Activated naive CD8-positive, alpha-beta T cell treated with anti-CD3 and anti-CD28 coated beads, Interleukin-2, amount 10 ng/mL, durations not matched to agents 7 days and 5 days (primary cell): ENCODE data around the gene SPTLC1. TPM values are rescaled to one million over a fixed set of nuclear protein-coding genes. Genes with fewer than 3 reads are reported as not detected.
A peak's percentile ranks its signal among the peaks of the same experiment; 100 is the strongest.
"Not testable (repeated sequence)": the region's sequence is repeated elsewhere in the genome, so short reads cannot be mapped to it uniquely, and the experiment has no call there.

ENCODE experiments used
- ATAC-seq: fragments of 150-1000 bp; cut with Tn5 transposase; one replicate; pipeline ENCODE4 v1.10.0; 2021; ENCODE audit warnings: low read depth, moderate library complexity
- POLR2A ChIA-PET: fragments of 350-600 bp; sonication (Branson Sonifier 250); formaldehyde crosslinking; loops from one replicate; lab custom pipeline; 2021; ENCODE audit warnings: antibody characterized with exemption; lab: Charles Lee
- DNase-seq: peaks from one replicate; pipeline ENCODE4 v3.0.0; 2021
- H3K27ac Mint-ChIP-seq: one replicate; pipeline ENCODE4 v1.8.0; 2022; ENCODE audit warnings: mild to moderate bottlenecking, mixed read lengths
- H3K27me3 Mint-ChIP-seq: one replicate; pipeline ENCODE4 v1.8.0; 2022; ENCODE audit warnings: mild to moderate bottlenecking, moderate library complexity, mixed read lengths
- H3K36me3 Mint-ChIP-seq: one replicate; pipeline ENCODE4 v1.8.0; 2021; ENCODE audit warnings: mild to moderate bottlenecking, mixed read lengths
- H3K4me1 Mint-ChIP-seq: one replicate; pipeline ENCODE4 v1.8.0; 2021; ENCODE audit warnings: mixed read lengths
- H3K4me3 Mint-ChIP-seq: one replicate; pipeline ENCODE4 v1.8.0; 2022; ENCODE audit warnings: mild to moderate bottlenecking, moderate library complexity, mixed read lengths
- H3K9me3 Mint-ChIP-seq: one replicate; pipeline ENCODE4 v1.8.0; 2021; ENCODE audit warnings: mixed read lengths
- total RNA-seq, 2 experiments: library from RNA; stranded (reverse); gene quantifications; one replicate each; pipeline ENCODE4 v1.2.3, GENCODE V29; 2021

The SPTLC1 gene
- total RNA-seq, 2 experiments from 2014 or later, result 50.2 to 51.4 TPM

DNA sequence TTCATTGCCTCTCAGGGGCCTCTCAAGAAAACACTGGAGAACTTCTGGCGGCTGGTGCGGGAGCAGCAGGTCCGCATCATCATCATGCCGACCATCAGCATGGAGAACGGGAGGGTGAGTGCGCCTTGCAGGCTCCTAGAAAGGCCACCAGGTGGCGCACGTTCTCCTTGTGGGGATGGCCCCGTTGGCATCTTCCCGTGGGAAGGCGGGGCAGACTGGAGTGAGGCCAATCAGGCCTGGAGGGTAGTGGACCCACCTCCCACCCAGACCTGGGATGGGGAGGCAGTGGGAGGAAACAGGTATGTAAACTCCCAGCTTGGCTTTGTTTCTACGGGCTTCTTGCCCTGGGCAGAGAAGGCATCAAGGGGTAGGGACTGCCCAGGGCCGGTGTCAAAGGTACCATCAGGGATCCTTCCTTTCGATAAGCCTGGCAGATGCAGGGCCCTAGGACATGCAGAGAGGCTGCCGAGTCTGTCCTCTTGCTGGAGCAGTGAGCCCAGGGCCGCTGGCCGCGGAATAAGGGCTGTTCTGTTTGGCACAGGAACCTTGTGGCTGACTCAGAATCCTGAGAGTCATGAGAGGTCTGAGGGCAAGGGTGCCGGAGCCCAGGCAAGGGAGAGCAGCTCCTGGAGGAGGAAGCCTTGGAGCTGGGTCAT is 18.9 kb upstream of the SPTLC1 start:
- DNase-seq (peak; percentile 80), ATAC-seq (peak; percentile 71)
- H3K4me3 Mint-ChIP-seq, result peak overlapping the region; percentile 68
- H3K27ac Mint-ChIP-seq, result no peak overlapping the region
- peaks cover 4% of the 10 kb centered on the region for H3K9me3 Mint-ChIP-seq
- POLR2A ChIA-PET, result no interaction called here
- peaks cover 26% of the 10 kb centered on the region for H3K27me3 Mint-ChIP-seq
- no peaks in the 10 kb centered on the region for H3K36me3 Mint-ChIP-seq
- peaks cover 14% of the 10 kb centered on the region for H3K4me1 Mint-ChIP-seq

DNA sequence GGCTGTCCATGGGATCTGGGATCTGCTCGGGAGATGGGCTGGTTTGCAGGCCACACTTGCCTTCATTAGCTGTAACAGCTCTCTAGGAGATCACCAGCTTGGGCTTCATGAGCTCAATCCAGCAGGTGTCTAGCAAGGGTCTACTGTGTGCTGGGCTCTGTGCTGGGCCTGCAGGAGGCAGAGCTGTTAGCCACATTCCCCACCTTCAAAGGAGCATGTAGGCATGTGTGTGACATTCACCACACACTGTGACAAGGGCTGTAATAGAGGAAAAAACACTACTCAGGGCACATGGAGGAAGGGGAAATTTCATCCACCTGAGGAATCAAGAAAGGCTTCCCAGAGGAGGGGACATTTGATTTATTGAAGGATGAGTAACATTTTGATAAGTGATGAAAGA is 17.7 kb upstream of the SPTLC1 start:
- H3K27me3 Mint-ChIP-seq, result peaks cover 27% of the 10 kb centered on the region
- H3K4me1 Mint-ChIP-seq, result peaks cover 14% of the 10 kb centered on the region
- DNase-seq, H3K27ac Mint-ChIP-seq, H3K4me3 Mint-ChIP-seq, H3K36me3 Mint-ChIP-seq, ATAC-seq, POLR2A ChIA-PET, H3K9me3 Mint-ChIP-seq: not testable (repeated sequence)

DNA sequence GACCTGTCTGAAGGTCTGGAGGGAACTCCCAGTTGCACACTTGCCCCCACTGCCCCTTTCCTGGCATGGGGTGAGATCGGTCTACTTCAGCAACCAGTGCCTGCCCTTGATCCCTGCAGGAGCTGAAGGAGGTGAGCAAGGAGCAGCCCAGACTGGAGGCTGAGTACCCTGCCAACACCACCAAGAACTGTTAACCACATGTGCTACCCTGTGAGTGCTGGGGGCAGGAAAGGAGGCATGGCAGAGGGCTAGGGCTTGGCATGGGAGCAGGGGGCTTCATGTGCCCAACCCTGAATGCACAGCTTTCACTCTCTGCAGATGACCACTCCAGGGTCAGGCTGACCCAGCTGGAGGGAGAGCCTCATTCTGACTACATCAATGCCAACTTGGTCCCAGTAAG is 17.3 kb upstream of the SPTLC1 start:
- no peak for ATAC-seq
- no peak overlapping the region for H3K4me3 Mint-ChIP-seq

DNA sequence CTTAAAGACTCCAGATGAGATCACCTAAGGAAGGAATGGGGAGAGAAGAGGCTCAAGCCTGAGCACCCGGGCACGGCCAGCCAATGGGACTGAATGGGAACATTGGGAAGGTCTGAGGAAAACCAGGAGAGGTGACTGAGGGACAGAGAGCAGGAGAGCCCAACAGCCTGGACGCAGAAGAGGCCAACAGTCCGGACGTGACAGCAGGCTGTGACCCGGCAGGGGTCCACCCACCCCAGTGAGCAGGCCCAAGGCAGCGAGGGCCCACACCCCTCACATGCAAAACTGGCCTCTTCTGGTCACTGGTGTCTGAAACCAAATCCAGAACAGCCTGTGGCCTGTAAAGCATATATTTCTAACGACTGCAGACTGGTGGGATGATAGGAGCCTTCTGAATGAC is 7.6 kb upstream of the SPTLC1 start:
- ATAC-seq, result no peak
- no peaks in the 10 kb centered on the region for H3K36me3 Mint-ChIP-seq

More for the DNA sequence above, 17.3 kb upstream of the SPTLC1 start:
- POLR2A ChIA-PET, result no interaction called here
- Mint-ChIP-seq H3K4me1 (peaks cover 14% of the 10 kb centered on the region), H3K9me3 (peaks cover 4% of the 10 kb centered on the region), H3K36me3 (no peaks in the 10 kb centered on the region), H3K27ac (no peak overlapping the region), H3K27me3 (peaks cover 27% of the 10 kb centered on the region)
- no peak for DNase-seq

DNA sequence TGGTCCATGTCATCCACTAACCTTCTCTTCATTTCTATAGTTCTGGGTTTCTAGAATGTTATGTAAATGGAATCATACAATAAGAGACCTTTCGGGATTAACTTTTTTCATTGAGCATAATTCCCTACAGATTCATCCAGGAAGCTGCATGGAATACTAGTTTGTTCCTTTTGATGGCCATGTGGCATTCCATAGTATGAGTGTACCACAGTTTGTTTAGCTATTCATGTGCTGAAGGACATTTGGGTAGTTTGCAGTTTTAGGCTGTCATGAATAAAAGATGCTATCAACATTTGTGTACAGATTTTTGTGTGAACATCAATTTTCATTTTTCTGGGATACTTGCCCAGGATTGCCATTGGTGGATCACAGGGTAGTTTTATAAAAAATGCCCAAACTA is 6.8 kb upstream of the SPTLC1 start:
- ATAC-seq (no peak), DNase-seq (no peak)
- no peak overlapping the region for H3K27ac Mint-ChIP-seq
- no peak overlapping the region for H3K4me3 Mint-ChIP-seq
- peaks cover 6% of the 10 kb centered on the region for H3K27me3 Mint-ChIP-seq
- H3K4me1 Mint-ChIP-seq, result no peaks in the 10 kb centered on the region
- POLR2A ChIA-PET, result no interaction called here
- H3K9me3 Mint-ChIP-seq, result peaks cover 1% of the 10 kb centered on the region
- H3K36me3 Mint-ChIP-seq, result no peaks in the 10 kb centered on the region

More for the DNA sequence above, 7.6 kb upstream of the SPTLC1 start:
- no peak overlapping the region for H3K27ac Mint-ChIP-seq
- no peak overlapping the region for H3K4me3 Mint-ChIP-seq
- no peak for DNase-seq
- POLR2A ChIA-PET, result no interaction called here
- peaks cover 6% of the 10 kb centered on the region for H3K27me3 Mint-ChIP-seq
- H3K4me1 Mint-ChIP-seq, result no peaks in the 10 kb centered on the region
- peaks cover 1% of the 10 kb centered on the region for H3K9me3 Mint-ChIP-seq

DNA sequence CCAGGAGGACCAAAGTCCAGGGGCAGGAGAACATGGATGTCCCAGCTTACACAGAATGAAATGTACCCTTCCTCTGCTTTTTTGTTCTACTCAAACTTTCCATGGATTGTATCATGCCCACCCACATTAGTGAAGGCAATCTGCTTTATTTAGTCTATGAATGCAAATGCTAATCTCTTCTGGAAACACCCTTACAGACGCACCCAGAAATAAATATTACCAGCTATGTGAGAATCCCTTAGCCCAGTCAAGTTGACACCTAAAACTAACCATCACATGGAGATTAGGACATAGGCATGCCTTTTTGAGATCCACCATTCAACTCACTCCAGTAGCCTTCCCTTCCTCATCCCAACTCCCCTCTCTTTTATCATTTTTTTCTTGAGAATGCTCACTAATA is 6.1 kb upstream of the SPTLC1 start:
- no peak overlapping the region for H3K4me3 Mint-ChIP-seq
- peaks cover 1% of the 10 kb centered on the region for H3K9me3 Mint-ChIP-seq
- H3K27me3 Mint-ChIP-seq, result peaks cover 6% of the 10 kb centered on the region
- no peaks in the 10 kb centered on the region for H3K36me3 Mint-ChIP-seq
- POLR2A ChIA-PET, result no interaction called here
- DNase-seq (no peak), ATAC-seq (no peak)
- no peak overlapping the region for H3K27ac Mint-ChIP-seq
- H3K4me1 Mint-ChIP-seq, result peaks cover under 1% of the 10 kb centered on the region

DNA sequence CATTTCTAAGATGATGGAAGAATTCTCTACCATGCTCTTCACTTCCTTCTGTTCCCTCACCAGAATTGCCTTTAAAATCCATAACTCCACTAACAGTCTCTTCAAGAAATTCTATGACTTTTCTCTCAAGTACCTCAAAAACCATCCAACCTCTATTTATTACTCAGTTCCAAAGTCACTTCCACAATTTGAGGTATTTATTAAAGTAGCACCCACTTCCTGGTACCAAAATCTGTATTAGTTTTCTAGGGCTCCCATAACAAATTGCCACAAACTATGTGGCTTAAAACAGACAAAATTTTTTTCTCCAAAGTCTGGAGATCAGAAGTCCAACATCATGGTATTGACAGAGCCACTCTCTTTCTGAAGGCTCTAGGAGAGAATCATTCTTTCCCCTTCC is 4.9 kb upstream of the SPTLC1 start:
- Mint-ChIP-seq H3K27me3 (peaks cover 4% of the 10 kb centered on the region), H3K9me3 (peaks cover 1% of the 10 kb centered on the region), H3K4me3 (no peak overlapping the region), H3K27ac (no peak overlapping the region), H3K36me3 (peaks cover 2% of the 10 kb centered on the region), H3K4me1 (peaks cover 4% of the 10 kb centered on the region)
- ATAC-seq, result no peak
- DNase-seq, result no peak
- POLR2A ChIA-PET, result no interaction called here

DNA sequence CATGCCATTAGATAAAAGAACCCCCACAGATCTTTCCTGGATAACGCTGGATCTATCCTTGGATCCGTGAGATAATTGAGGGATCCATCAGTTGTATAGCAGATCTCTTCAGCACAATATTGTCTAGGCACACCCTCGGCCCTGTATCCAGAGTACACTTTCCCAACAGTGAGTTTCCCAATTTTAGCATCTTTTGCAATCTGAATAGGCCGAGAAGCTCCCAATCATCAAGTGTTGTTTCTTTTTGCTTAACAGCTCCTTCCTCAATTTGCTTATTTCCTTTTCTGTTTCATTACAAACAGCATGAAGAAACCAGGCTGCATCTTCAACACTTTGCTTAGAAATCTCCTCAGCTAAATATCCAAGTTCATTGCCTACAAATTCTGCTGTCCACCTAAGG is 4.4 kb upstream of the SPTLC1 start:
- POLR2A ChIA-PET, result no interaction called here
- DNase-seq (no peak), ATAC-seq (no peak)
- Mint-ChIP-seq H3K27me3 (peaks cover 4% of the 10 kb centered on the region), H3K4me3 (no peak overlapping the region), H3K36me3 (peaks cover 2% of the 10 kb centered on the region), H3K4me1 (peaks cover 4% of the 10 kb centered on the region), H3K9me3 (peaks cover 1% of the 10 kb centered on the region), H3K27ac (no peak overlapping the region)

DNA sequence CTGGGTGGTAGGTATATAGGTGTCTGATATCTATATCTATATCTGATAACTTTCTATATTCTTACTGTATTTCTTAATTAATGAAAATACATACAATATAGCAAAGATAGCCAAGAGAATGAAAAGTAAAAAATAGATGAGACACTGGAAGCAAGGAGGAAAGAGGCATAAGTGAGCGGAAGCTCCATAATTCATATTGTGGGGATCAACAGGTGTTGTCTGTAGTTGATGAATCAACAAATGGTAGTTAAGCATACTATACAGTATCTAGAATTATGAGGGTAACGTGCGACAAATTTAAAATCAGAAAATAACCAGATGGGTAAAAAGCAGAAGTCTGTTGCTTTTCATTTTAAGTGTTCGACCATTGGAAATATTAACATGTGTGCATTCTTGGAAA is 7.1 kb downstream of the SPTLC1 start:
- Mint-ChIP-seq H3K27me3 (no peaks in the 10 kb centered on the region), H3K4me1 (peaks cover 16% of the 10 kb centered on the region), H3K27ac (no peak overlapping the region), H3K9me3 (no peaks in the 10 kb centered on the region), H3K36me3 (peaks cover 23% of the 10 kb centered on the region), H3K4me3 (no peak overlapping the region)
- DNase-seq, result no peak
- POLR2A ChIA-PET, result no interaction called here
- no peak for ATAC-seq

DNA sequence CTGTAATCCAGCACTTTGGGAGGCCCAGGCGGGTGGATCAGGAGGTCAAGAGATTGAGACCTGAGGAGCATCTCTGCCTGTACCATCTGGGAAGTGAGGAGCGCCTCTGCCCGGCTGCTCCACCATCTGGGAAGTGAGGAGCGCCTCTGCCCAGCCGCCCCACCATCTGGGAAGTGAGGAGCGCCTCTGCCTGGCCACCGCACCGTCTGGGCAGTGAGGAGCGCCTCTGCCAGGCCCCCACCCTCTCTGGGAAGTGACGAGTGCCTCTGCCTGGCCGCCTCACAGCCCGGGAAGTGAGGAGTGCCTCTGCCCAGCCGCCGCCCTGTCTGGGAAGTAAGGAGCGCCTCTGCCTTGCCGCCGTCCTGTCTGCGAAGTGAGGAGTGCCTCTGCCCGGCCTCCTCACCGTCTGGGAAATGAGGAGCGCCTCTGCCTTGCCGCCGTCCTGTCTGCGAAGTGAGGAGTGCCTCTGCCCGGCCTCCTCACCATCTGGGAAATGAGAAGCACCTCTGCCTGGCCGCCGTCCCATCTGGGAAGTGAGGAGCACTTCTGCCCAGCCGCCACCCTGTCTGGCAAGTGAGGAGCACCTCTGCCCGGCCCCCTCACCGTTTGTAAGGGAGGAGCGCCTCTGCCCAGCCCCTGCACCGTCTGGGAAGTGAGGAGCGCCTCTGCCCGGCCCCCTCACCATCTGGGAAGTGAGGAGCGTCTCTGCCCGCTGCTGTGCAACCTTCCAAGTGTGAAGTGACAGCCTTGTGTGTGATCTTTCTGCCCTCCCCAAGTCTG is 9.6 kb downstream of the SPTLC1 start:
- POLR2A ChIA-PET, H3K27ac Mint-ChIP-seq, H3K4me1 Mint-ChIP-seq, ATAC-seq, DNase-seq, H3K27me3 Mint-ChIP-seq, H3K4me3 Mint-ChIP-seq, H3K9me3 Mint-ChIP-seq: not testable (repeated sequence)
- peaks cover 29% of the 10 kb centered on the region for H3K36me3 Mint-ChIP-seq

DNA sequence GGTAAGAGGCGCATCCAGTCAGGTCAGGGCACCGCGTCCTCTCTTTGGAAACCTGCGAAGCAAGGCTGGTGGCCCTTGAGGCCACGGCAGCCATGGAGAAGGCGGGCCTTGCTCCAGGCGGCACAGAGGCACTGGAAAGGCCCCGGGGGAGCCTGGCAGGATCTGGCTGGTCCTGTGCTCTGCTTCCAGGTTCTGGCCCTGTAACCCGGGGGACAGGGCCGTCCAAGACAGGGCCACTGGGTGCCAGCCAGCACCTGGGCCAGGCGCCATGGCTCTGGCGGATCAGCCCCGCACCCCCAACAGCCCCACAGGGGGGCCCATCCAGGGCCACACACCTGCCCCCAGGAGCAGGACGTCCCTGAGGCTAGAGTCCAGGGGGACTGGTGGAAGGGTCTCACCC is 11.6 kb downstream of the SPTLC1 start:
- H3K9me3 Mint-ChIP-seq, ATAC-seq, H3K4me3 Mint-ChIP-seq, H3K27me3 Mint-ChIP-seq, DNase-seq, H3K4me1 Mint-ChIP-seq, H3K27ac Mint-ChIP-seq, POLR2A ChIA-PET: not testable (repeated sequence)
- H3K36me3 Mint-ChIP-seq, result peaks cover 32% of the 10 kb centered on the region

DNA sequence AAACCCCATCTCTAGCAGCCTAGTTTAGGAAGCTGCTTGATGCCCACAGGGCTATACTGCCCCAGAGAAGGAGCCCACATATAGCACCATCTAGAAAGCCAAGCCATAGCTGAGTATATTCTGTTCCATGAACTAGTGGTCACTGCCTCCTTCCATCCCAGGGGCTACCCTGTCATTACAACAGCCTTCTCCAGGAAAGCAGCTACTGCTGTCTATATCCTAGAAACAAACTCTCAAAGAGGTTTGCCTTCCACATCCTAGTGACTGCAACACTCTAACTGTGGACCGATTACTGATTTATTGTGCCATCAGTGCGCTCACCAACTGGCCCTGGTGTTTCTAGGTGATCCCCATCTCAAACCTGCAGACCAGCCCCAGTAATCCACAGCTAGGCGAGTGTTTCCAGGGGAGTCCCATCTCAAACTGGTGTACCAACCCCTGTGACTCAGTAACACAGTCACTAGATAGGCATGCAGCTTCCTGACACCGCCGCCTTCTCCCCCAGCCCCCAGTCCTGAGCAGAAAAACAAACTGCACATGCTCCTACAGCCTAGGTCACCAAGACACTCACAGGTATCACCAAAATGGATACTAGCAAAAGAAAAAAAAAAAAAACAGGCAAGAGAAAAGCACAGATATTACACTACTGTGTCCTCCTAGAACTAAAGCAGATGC is 14.8 kb downstream of the SPTLC1 start:
- no peaks in the 10 kb centered on the region for H3K27me3 Mint-ChIP-seq
- peaks cover 16% of the 10 kb centered on the region for H3K4me1 Mint-ChIP-seq
- no peak overlapping the region for H3K4me3 Mint-ChIP-seq
- no peak for ATAC-seq
- no peak overlapping the region for H3K27ac Mint-ChIP-seq
- peaks cover 40% of the 10 kb centered on the region for H3K36me3 Mint-ChIP-seq
- POLR2A ChIA-PET, result no interaction called here
- no peak for DNase-seq
- no peaks in the 10 kb centered on the region for H3K9me3 Mint-ChIP-seq

DNA sequence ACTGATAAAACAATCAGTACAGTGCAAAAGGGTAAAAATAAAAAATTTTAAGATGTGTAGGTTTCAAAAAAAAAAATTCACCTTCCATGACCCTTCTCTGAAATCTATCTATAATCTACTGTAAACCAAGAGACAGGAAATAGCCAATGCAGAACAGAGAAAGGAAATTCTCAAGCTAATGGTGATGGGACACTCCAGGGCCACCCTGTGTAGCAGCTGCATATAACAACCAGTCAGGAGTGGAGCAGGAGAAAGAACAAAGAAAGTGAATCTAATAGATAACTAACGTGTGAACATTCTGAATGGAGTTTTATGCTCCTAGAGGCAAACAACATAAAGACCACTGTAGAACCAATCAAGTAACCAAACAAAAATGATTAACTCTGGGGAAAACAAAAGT is 16.6 kb downstream of the SPTLC1 start:
- Mint-ChIP-seq H3K27ac (peak overlapping the region; percentile 74), H3K4me1 (peaks cover 32% of the 10 kb centered on the region), H3K27me3 (no peaks in the 10 kb centered on the region), H3K4me3 (peak overlapping the region; percentile 33), H3K36me3 (peaks cover 37% of the 10 kb centered on the region), H3K9me3 (no peaks in the 10 kb centered on the region)
- DNase-seq (no peak), ATAC-seq (peak; percentile 60)
- POLR2A ChIA-PET, result no interaction called here
